ENCODE data around the gene ZNF79. TPM values are rescaled to one million over a fixed set of nuclear protein-coding genes. Genes with fewer than 3 reads are reported as not detected.

ZNF79 gene
- total and polyA plus RNA-seq, 2 of the 8 experiments (the other 6 are each of a cell fraction or from before 2014, with no cell fraction given) = 2.4 to 7.4 TPM

- TF ChIP-seq CTCF (IDR thresholded peaks at IDR 0.05; ENCODE audit: control extremely low read depth in 1 of 3, insufficient read depth in 1 of 3, low read depth in 1 of 3, low read length in 3 of 3) (no peak), PHF8 (conservative IDR thresholded peaks at IDR 0.05; ENCODE audit: low read depth, low read length) (peak; percentile 59), E2F6 (IDR thresholded peaks at IDR 0.05) (no peak), MAX (IDR thresholded peaks at IDR 0.05) (no peak; the same call in none of the 2 replicates), CBX8 (IDR thresholded peaks at IDR 0.05; ENCODE audit: borderline replicate concordance, low read depth, low read length) (no peak), POLR2A (IDR thresholded peaks at IDR 0.05; ENCODE audit: control extremely low read depth in 1 of 2, low read depth in 2 of 2, low read length in 2 of 2) (peak; percentile 80 to 92), RXRA (IDR thresholded peaks at IDR 0.05; ENCODE audit: insufficient read depth, low read depth, low read length) (no peak), CHD1 (IDR thresholded peaks at IDR 0.05; ENCODE audit: low read depth, low read length) (no peak), JUN (IDR thresholded peaks at IDR 0.05; ENCODE audit: low read depth, low read length) (no peak), EZH2 (IDR thresholded peaks at IDR 0.05; ENCODE audit: low read depth, low read length, severe bottlenecking) (no peak), CEBPB (IDR thresholded peaks at IDR 0.05; ENCODE audit: low read depth, low read length) (no peak), SIX5 (IDR thresholded peaks at IDR 0.05; ENCODE audit: low read depth, low read length) (peak; percentile 53), MAFK (IDR thresholded peaks at IDR 0.05; ENCODE audit: low read depth, low read length) (no peak), KDM5A (IDR thresholded peaks at IDR 0.05; ENCODE audit: low read length) (peak; percentile 73; the same call in 1 of the 2 replicates), CREB1 (IDR thresholded peaks at IDR 0.05) (peak; percentile 96), EGR1 (IDR thresholded peaks at IDR 0.05; ENCODE audit: borderline replicate concordance, low read depth, low read length) (no peak), NRF1 (IDR thresholded peaks at IDR 0.05; ENCODE audit: low read depth, low read length) (peak; percentile 40; the same call in 1 of the 2 replicates), BACH1 (IDR thresholded peaks at IDR 0.05; ENCODE audit: low read length) (no peak), GABPA (IDR thresholded peaks at IDR 0.05; ENCODE audit: borderline replicate concordance, insufficient read depth, low read length) (peak; percentile 83; the same call in 1 of the 2 replicates), BRCA1 (IDR thresholded peaks at IDR 0.05; ENCODE audit: low read depth, low read length) (peak; percentile 50; the same call in 1 of the 2 replicates), JUND (IDR thresholded peaks at IDR 0.05; ENCODE audit: low read length) (no peak; the same call in 1 of the 2 replicates), RFX5 (IDR thresholded peaks at IDR 0.05; ENCODE audit: borderline replicate concordance, low read depth, low read length) (no peak)
These were observed at the start of gene ZNF79 (continued) for GRCh38 chr9:127423934-127424675.

All from H1 (cell line).